Natural killer cell (primary cell): ENCODE measurements around the gene EFNA3. TPM values are rescaled to one million over a fixed set of nuclear protein-coding genes. Genes with fewer than 3 reads are reported as not detected.

Experiments used
- ATAC-seq, 3 donors: fragments of 150-1000 bp in 2 of 3; fragments of 200-7000 bp in 1 of 3; cut with Tn5 transposase; 1 replicate in 1 of 3; 2 replicates in 2 of 3; pipeline ENCODE4 v1.10.0; 2021; ENCODE audit warnings: mild to moderate bottlenecking in 2 of 3, moderate library complexity in 2 of 3
- DNase-seq, 2 donors: peaks; one replicate each; pipeline versions ENCODE4 v3.0.0 to v3.0.0-alpha.2; 2013 to 2021; ENCODE audit warnings: mixed read lengths in 1 of 2
- H3K27ac ChIP-seq: one replicate; pipeline ENCODE4 v1.5.1; 2013; ENCODE audit warnings: mild to moderate bottlenecking, low read length
- H3K27me3 ChIP-seq: one replicate; pipeline ENCODE4 v1.6.1; 2013; ENCODE audit warnings: low read length; ENCODE audit not compliant: control insufficient read depth, insufficient read depth
- H3K36me3 ChIP-seq: one replicate; pipeline ENCODE4 v1.6.1; 2013; ENCODE audit warnings: low read length; ENCODE audit not compliant: control insufficient read depth, insufficient read depth
- H3K4me1 ChIP-seq: one replicate; pipeline ENCODE4 v1.6.1; 2013; ENCODE audit warnings: low read length; ENCODE audit not compliant: control insufficient read depth, insufficient read depth
- H3K4me3 ChIP-seq: one replicate; pipeline ENCODE4 v1.5.1; 2013; ENCODE audit warnings: low read length
- H3K9me3 ChIP-seq: one replicate; pipeline ENCODE4 v1.6.1; 2013; ENCODE audit warnings: low read length; ENCODE audit not compliant: control insufficient read depth, insufficient read depth
- H3K27ac Mint-ChIP-seq, 2 donors: one replicate each; pipeline ENCODE4 v1.8.0; 2022; ENCODE audit warnings: mild to moderate bottlenecking in 2 of 2, mixed read lengths in 2 of 2, moderate library complexity in 1 of 2
- H3K27me3 Mint-ChIP-seq, 2 donors: one replicate each; pipeline ENCODE4 v1.8.0; 2022; ENCODE audit warnings: low read depth in 2 of 2, mixed read lengths in 2 of 2
- H3K36me3 Mint-ChIP-seq: one replicate; pipeline ENCODE4 v1.8.0; 2022; ENCODE audit warnings: mixed read lengths
- H3K4me1 Mint-ChIP-seq, 2 donors: one replicate each; pipeline ENCODE4 v1.8.0; 2022; ENCODE audit warnings: mixed read lengths in 2 of 2
- H3K4me3 Mint-ChIP-seq: one replicate; pipeline ENCODE4 v1.8.0; 2022; ENCODE audit warnings: mild to moderate bottlenecking, moderate library complexity, mixed read lengths
- H3K9me3 Mint-ChIP-seq, 2 donors: one replicate each; pipeline ENCODE4 v1.8.0; 2022; ENCODE audit warnings: mixed read lengths in 2 of 2
- CTCF ChIP-seq: fragments of 200-600 bp; IDR thresholded peaks from one replicate; pipeline ENCODE4 v1.8.0; 2022; ENCODE audit warnings: antibody characterized with exemption
- WGBS: methylation state at CpG from one replicate; pipeline ENCODE4 v1.1.7; 2013; ENCODE audit warnings: missing lambda C conversion rate; ENCODE audit not compliant: insufficient coverage; 5-methylcytosine and 5-hydroxymethylcytosine counted together
- intact Hi-C: fragments of 100-400 bp; cut with micrococcal nuclease; formaldehyde crosslinking; loops from one replicate; pipeline ENCODE4 v1.14.2; 2022
- total RNA-seq, 4 donors: library from RNA; stranded (reverse); fragments of 120-200 nt in 1 of 4; gene quantifications; one replicate each; pipeline versions ENCODE4 v1.2.3 to v1.2.4, GENCODE V29; 2013 to 2022

Gene EFNA3, protein sequence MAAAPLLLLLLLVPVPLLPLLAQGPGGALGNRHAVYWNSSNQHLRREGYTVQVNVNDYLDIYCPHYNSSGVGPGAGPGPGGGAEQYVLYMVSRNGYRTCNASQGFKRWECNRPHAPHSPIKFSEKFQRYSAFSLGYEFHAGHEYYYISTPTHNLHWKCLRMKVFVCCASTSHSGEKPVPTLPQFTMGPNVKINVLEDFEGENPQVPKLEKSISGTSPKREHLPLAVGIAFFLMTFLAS
- 1 to 10 TPM in 1 of 3 donors, under 1 TPM in 2; 0.52 to 1.1 (median 0.68) TPM for total RNA-seq
- 1.9 TPM for total RNA-seq (2013)

- Histone ChIP-seq H3K9me3 (no peaks in the 10 kb centered on the region), H3K27ac (no peak within 1 kb of the TSS), H3K36me3 (no peaks in the 10 kb centered on the region), H3K4me1 (peaks cover 50% of the 10 kb centered on the region), H3K27me3 (peaks cover 44% of the 10 kb centered on the region), H3K4me3 (peak within 1 kb of the TSS; percentile 7)
- Mint-ChIP-seq H3K27me3 (peaks cover 19 to 32% of the 10 kb centered on the region in 2 donors), H3K9me3 (no peaks in the 10 kb centered on the region), H3K4me1 (peaks cover 22 to 38% of the 10 kb centered on the region in 2 donors), H3K4me3 (peak within 1 kb of the TSS; percentile 87), H3K27ac (peak within 1 kb of the TSS; percentile 14 to 71), H3K36me3 (no peaks in the 10 kb centered on the region)
- TF ChIP-seq CTCF = no peak
- peak; percentile 58 to 72 (median 62) for ATAC-seq
- intact Hi-C loops = no loop called here
- peak; percentile 49 to 77 for DNase-seq
- WGBS = 2% methylated on average over 59 of the region's 59 CpGs
Observed at GRCh38 chr1:155078469-155079209, at the start of gene EFNA3. Gene EFNA3, plus strand, starts transcription at chr1:155078837. Its CDS starts 105 bp downstream, at chr1:155078942.

GRCh38 chr1:155029513-155030242, 49.0 kb upstream of the EFNA3 start:
- H3K36me3 ChIP-seq = no peaks in the 10 kb centered on the region
- Mint-ChIP-seq H3K36me3 (no peaks in the 10 kb centered on the region), H3K4me3 (no peak overlapping the region), H3K27ac (no peak overlapping the region), H3K9me3 (no peaks in the 10 kb centered on the region), H3K27me3 (no peaks in the 10 kb centered on the region), H3K4me1 (no peaks in the 10 kb centered on the region)
- no peak overlapping the region for H3K4me3 ChIP-seq
- no peak for DNase-seq
- no peak overlapping the region for H3K27ac ChIP-seq
- TF ChIP-seq CTCF = no peak
- ATAC-seq = no peak
- H3K4me1 ChIP-seq = no peaks in the 10 kb centered on the region
- WGBS = 90% methylated on average over 16 of the region's 16 CpGs
- H3K9me3 ChIP-seq = no peaks in the 10 kb centered on the region
- intact Hi-C loops = no loop called here
- no peaks in the 10 kb centered on the region for H3K27me3 ChIP-seq

GRCh38 chr1:155030243-155030795, 48.3 kb upstream of the EFNA3 start:
- Histone ChIP-seq H3K36me3 (no peaks in the 10 kb centered on the region), H3K4me3 (no peak overlapping the region), H3K9me3 (no peaks in the 10 kb centered on the region), H3K4me1 (no peaks in the 10 kb centered on the region), H3K27me3 (no peaks in the 10 kb centered on the region), H3K27ac (no peak overlapping the region)
- H3K9me3 Mint-ChIP-seq = no peaks in the 10 kb centered on the region
- no peaks in the 10 kb centered on the region for H3K27me3 Mint-ChIP-seq
- DNase-seq = no peak
- no peak for TF ChIP-seq CTCF
- no peak overlapping the region for H3K4me3 Mint-ChIP-seq
- ATAC-seq = no peak
- no peaks in the 10 kb centered on the region for H3K4me1 Mint-ChIP-seq
- 89% methylated on average over 15 of the region's 15 CpGs for WGBS
- no peaks in the 10 kb centered on the region for H3K36me3 Mint-ChIP-seq
- no peak overlapping the region for H3K27ac Mint-ChIP-seq
- intact Hi-C loops = no loop called here
